Measurements from ENCODE around the gene STPG1.

- no peak for TF ChIP-seq ZNF274 (IDR thresholded peaks at IDR 0.05; ENCODE audit: low read depth, low read length)
- TF ChIP-seq SUZ12 (IDR thresholded peaks at IDR 0.05; ENCODE audit: extremely low read depth, insufficient read depth, insufficient read length): no peak
- no peak for TF ChIP-seq YY1 (IDR thresholded peaks at IDR 0.05; ENCODE audit: insufficient read depth, insufficient read length)
Measured at GRCh38 chr1:24393892-24394291, 19.7 kb downstream of the STPG1 start.

All from NT2/D1 (cell line).